ENCODE data around the gene SCNN1A.

- TF ChIP-seq, protein P1, sequence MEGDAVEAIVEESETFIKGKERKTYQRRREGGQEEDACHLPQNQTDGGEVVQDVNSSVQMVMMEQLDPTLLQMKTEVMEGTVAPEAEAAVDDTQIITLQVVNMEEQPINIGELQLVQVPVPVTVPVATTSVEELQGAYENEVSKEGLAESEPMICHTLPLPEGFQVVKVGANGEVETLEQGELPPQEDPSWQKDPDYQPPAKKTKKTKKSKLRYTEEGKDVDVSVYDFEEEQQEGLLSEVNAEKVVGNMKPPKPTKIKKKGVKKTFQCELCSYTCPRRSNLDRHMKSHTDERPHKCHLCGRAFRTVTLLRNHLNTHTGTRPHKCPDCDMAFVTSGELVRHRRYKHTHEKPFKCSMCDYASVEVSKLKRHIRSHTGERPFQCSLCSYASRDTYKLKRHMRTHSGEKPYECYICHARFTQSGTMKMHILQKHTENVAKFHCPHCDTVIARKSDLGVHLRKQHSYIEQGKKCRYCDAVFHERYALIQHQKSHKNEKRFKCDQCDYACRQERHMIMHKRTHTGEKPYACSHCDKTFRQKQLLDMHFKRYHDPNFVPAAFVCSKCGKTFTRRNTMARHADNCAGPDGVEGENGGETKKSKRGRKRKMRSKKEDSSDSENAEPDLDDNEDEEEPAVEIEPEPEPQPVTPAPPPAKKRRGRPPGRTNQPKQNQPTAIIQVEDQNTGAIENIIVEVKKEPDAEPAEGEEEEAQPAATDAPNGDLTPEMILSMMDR (IDR thresholded peaks at IDR 0.05): no peak
- no peak for TF ChIP-seq POLR2A (IDR thresholded peaks at IDR 0.05)
Measured at GRCh38 chr12:6323995-6324711, 51.2 kb downstream of the SCNN1A start.
